ENCODE measurements around the gene TGIF1. TPM values are rescaled to one million over a fixed set of nuclear protein-coding genes. Genes with fewer than 3 reads are reported as not detected.

TGIF1 gene
- total and polyA plus RNA-seq, 9 of the 15 experiments (the other 6 are each of a cell fraction or from before 2014, with no cell fraction given): 16.1 to 77.7 (median 44.6) TPM

DNA sequence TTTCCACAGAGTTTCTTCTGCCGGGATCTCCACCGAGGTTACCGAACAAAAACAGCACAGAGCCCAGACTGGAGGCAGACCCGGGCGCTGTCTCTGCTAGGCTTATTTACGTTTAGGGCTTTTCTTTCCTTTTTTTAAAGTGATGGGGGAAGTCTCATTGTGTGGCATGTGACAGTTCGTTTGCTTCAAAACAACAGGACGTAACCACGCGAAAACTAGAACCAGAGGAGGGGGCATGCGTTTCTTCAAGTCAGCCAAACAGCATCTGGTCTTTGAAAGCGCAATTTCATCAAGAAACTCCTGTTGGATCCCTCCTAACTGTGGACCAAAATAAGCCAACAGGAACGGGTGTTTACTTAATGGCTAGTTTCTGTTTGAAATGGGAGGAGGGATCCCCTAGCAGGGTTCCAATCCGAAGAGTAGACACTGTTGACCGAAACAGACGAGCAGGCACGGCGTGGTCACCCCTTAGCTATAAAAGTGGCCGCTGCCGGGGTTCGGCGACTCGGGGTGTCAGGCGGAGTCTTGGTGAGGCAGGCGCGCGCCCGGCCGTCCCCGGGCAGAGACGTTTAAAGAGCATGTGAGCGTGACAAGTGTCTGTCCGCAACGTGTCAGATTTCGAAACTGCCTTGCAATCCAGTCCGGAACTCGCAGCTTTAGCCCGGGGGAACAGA, 997 bp upstream of the TGIF1 start (continued):
- peak; percentile 89 for TF ChIP-seq BRD4 (IDR thresholded peaks at IDR 0.05)
- 0 out of 2 replicates have a peak, but pooled peaks have one; percentile 34 for TF ChIP-seq LCOR (CRISPR knock-in tag; IDR thresholded peaks at IDR 0.05)
- 0 out of 2 replicates have a peak, but pooled peaks have one; percentile 67 for TF ChIP-seq ZNF764 (CRISPR knock-in tag; IDR thresholded peaks at IDR 0.05; ENCODE audit: low read depth)
- TF ChIP-seq ZNF143 (CRISPR knock-in tag; IDR thresholded peaks at IDR 0.05): 0 out of 2 replicates have a peak, but pooled peaks have one; percentile 41
- TF ChIP-seq NCOA1 (IDR thresholded peaks at IDR 0.05; ENCODE audit: low read depth): no peak
- peak in 1 of 2 experiments; percentile 59; a peak in 1 of 4 replicates for TF ChIP-seq TEAD1 (CRISPR knock-in tag; IDR thresholded peaks at IDR 0.05)
- TF ChIP-seq ZNF717 (CRISPR knock-in tag; IDR thresholded peaks at IDR 0.05): peak; percentile 81; the same call in 1 of the 2 replicates
- TF ChIP-seq CREB1 (IDR thresholded peaks at IDR 0.05): no peak
- TF ChIP-seq CREB1 (CRISPR knock-in tag; IDR thresholded peaks at IDR 0.05): peak; percentile 30; the same call in 1 of the 2 replicates
- peak; percentile 13 for TF ChIP-seq SMAD1 (IDR thresholded peaks at IDR 0.05; ENCODE audit: low read depth, low read length, partially characterized antibody)
- TF ChIP-seq SMARCE1 (IDR thresholded peaks at IDR 0.05): no peak
- TF ChIP-seq ZBTB34 (CRISPR knock-in tag; IDR thresholded peaks at IDR 0.05): peak; percentile 55; the same call in 1 of the 2 replicates
- 0 out of 2 replicates have a peak, but pooled peaks have one; percentile 35 for TF ChIP-seq FOXK1 (CRISPR knock-in tag; IDR thresholded peaks at IDR 0.05; ENCODE audit: borderline replicate concordance)
- peak; percentile 37; the same call in 1 of the 2 replicates for TF ChIP-seq GABPB1 (CRISPR knock-in tag; IDR thresholded peaks at IDR 0.05)
- peak; percentile 78; the same call in 1 of the 2 replicates for TF ChIP-seq ZFPM2 (CRISPR knock-in tag; IDR thresholded peaks at IDR 0.05)
- TF ChIP-seq CXXC5 (CRISPR knock-in tag; IDR thresholded peaks at IDR 0.05): peak; percentile 61; the same call in 1 of the 2 replicates
- peak; percentile 94; the same call in 1 of the 2 replicates for TF ChIP-seq ZNF830 (CRISPR knock-in tag; IDR thresholded peaks at IDR 0.05)
- no peak for TF ChIP-seq ASH1L (IDR thresholded peaks at IDR 0.05; ENCODE audit: borderline replicate concordance, low read depth, partially characterized antibody)
- peak; percentile 79 for TF ChIP-seq CEBPB (tag; IDR thresholded peaks at IDR 0.05)
- TF ChIP-seq SAP30 (IDR thresholded peaks at IDR 0.05; ENCODE audit: borderline replicate concordance, insufficient read depth, low read depth, low read length, poor library complexity, severe bottlenecking): peak; percentile 91
- peak; percentile 71 for TF ChIP-seq EP300 (IDR thresholded peaks at IDR 0.05; ENCODE audit: low read length)
- peak in 1 of 2 experiments; percentile 60; a peak in 1 of 4 replicates for TF ChIP-seq RCOR1 (IDR thresholded peaks at IDR 0.05; ENCODE audit: borderline replicate concordance in 1 of 2, low read depth in 2 of 2, low read length in 2 of 2)
- TF ChIP-seq MAFK (IDR thresholded peaks at IDR 0.05; ENCODE audit: low read length): no peak
- peak; percentile 61 for TF ChIP-seq ETV5 (CRISPR knock-in tag; IDR thresholded peaks at IDR 0.05; ENCODE audit: low read depth)
- no peak for TF ChIP-seq RAD51 (IDR thresholded peaks at IDR 0.05; ENCODE audit: borderline replicate concordance, low read depth)
- TF ChIP-seq JUN (IDR thresholded peaks at IDR 0.05; ENCODE audit: borderline replicate concordance, low read depth, low read length): peak; percentile 49; the same call in 1 of the 2 replicates
- no peak for TF ChIP-seq JUN (CRISPR knock-in tag; IDR thresholded peaks at IDR 0.05; ENCODE audit: borderline replicate concordance)
- peak; percentile 3; the same call in 1 of the 2 replicates for TF ChIP-seq BHLHE40 (IDR thresholded peaks at IDR 0.05; ENCODE audit: low read length)
- TF ChIP-seq, protein P1, sequence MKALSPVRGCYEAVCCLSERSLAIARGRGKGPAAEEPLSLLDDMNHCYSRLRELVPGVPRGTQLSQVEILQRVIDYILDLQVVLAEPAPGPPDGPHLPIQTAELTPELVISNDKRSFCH (CRISPR knock-in tag; IDR thresholded peaks at IDR 0.05): no peak
- TF ChIP-seq, protein P1 (tag; IDR thresholded peaks at IDR 0.05): peak; percentile 32; the same call in 1 of the 2 replicates

All from K562 (cell line).